ENCODE results near the gene MAG. TPM values are rescaled to one million over a fixed set of nuclear protein-coding genes. Genes with fewer than 3 reads are reported as not detected.

Gene MAG
- total and polyA plus RNA-seq, 9 of the 15 experiments (the other 6 are each of a cell fraction or from before 2014, with no cell fraction given): 0.11 to 10.0 (median 1.6) TPM

GRCh38 chr19:35270381-35270811 lies 21.6 kb upstream of the MAG start:
- no TSS peak for BruUV-seq (replicated peaks)
- Histone ChIP-seq H3K27ac (ENCODE audit: extremely low read depth, low read depth, low read length) (no peak overlapping the region), H4K20me1 (replicated peaks; ENCODE audit: control insufficient read depth, insufficient read depth, low read length) (no peaks in the 10 kb centered on the region), H2AFZ (ENCODE audit: low read depth, low read length) (no peak overlapping the region), H3K4me2 (ENCODE audit: insufficient read depth, low read length) (peak overlapping the region; percentile 76; the same call in 1 of the 2 replicates), H3K27me3 (ENCODE audit: control insufficient read depth in 2 of 2, insufficient read depth in 2 of 2, low read length in 2 of 2) (no peaks in the 10 kb centered on the region), H3K36me3 (ENCODE audit: control insufficient read depth, insufficient read depth, low read length) (peaks cover 71% of the 10 kb centered on the region; the same call in 2 of the 3 replicates), H3K79me2 (ENCODE audit: control insufficient read depth, insufficient read depth, low read length) (peaks cover 23% of the 10 kb centered on the region), H3K9me3 (replicated peaks; ENCODE audit: control insufficient read depth, insufficient read depth, low read depth, low read length) (no peaks in the 10 kb centered on the region), H3K4me1 (replicated peaks in 1 of 2; ENCODE audit: control insufficient read depth in 2 of 2, insufficient read depth in 2 of 2, low read length in 2 of 2) (peaks cover 15 to 42% of the 10 kb centered on the region in 2 experiments), H3K9me1 (ENCODE audit: control insufficient read depth, insufficient read depth, low read length) (no peaks in the 10 kb centered on the region), H3K4me3 (peak overlapping the region; percentile 56; the same call in 1 of the 2 replicates), H3K9ac (ENCODE audit: insufficient read depth in 1 of 2, low read depth in 2 of 2, low read length in 2 of 2) (peak overlapping the region in 1 of 2 experiments; percentile 79; a peak in 2 of 4 replicates)
- intact Hi-C loops (cut with micrococcal nuclease) (no loop called here), in situ Hi-C loops (cut with MboI) (loop anchor here (10.0 kb wide), 2 partner anchors 64 to 194 kb away; no protein-coding TSS in a partner anchor)
- CTCF ChIA-PET (ENCODE audit: low intra/inter-chr PET ratio): interaction anchor here (0.7 to 2.0 kb wide), 2 partner anchors 23 to 447 kb away, joined by 3 to 6 read pairs; partner anchors contain the start of gene KMT2B
- ATAC-seq (no peak), FAIRE-seq (no peak), DNase-seq (ENCODE audit: extremely low read depth in 1 of 4, low spot score in 3 of 4) (no peak)
- POLR2A ChIA-PET: interaction anchor here (0.6 to 1.2 kb wide), 2 partner anchors 48 to 68 kb away, joined by 4 to 6 read pairs; no protein-coding TSS in a partner anchor
- WGBS (ENCODE audit: insufficient coverage, low coverage, missing lambda C conversion rate): 96% methylated on average over 16 of the region's 16 CpGs
- TF ChIP-seq NCOR1 (IDR thresholded peaks at IDR 0.05) (no peak), TBL1XR1 (IDR thresholded peaks at IDR 0.05; ENCODE audit: low read length in 2 of 2) (no peak), RBFOX2 (IDR thresholded peaks at IDR 0.05; ENCODE audit: low read depth, low read length) (peak; percentile 59; the same call in 1 of the 2 replicates), ZNF551 (CRISPR knock-in tag; IDR thresholded peaks at IDR 0.05) (no peak), CCAR2 (IDR thresholded peaks at IDR 0.05; ENCODE audit: low read depth, low read length) (no peak), SIRT6 (IDR thresholded peaks at IDR 0.05; ENCODE audit: low read depth, low read length) (no peak), ZC3H4 (CRISPR knock-in tag; IDR thresholded peaks at IDR 0.05; ENCODE audit: borderline replicate concordance) (0 out of 2 replicates have a peak, but pooled peaks have one; percentile 26)

Data from K562 (cell line).